Measurements from ENCODE around the gene PRC1. TPM values are rescaled to one million over a fixed set of nuclear protein-coding genes. Genes with fewer than 3 reads are reported as not detected.

The PRC1 gene
- polyA plus RNA-seq, 1 donor from 2014 or later = 18.2 TPM

DNA sequence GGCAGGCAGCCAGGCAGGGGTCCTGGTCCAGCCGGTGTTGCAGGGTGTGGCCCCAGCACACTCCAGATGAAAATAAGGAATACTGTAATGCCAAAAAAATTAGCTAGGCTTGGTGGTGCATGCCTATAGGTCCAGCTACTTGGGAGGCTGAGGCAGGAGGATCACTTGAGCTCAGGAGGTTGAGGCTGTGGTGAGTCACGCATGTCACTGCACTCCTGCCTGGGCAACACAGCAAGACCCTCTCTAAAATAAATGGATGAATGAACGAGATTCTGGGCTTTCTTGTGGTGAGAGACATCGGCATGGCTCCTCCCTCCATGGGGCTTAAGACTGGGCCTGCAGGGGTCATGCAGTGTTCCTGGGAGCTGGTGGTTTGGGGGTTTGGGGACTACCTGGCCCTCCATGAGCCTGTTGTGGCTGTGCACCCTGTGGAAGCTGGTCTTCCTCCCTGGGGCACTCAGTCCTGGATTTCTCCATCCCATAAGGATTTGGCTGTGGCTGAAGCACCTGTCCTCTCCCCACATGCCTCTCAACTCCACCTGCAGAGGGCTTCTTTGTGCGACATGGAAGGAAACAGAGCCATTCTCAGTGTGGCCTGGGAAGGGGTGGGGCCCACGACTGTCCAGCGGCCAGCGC is 47.3 kb downstream of the PRC1 start:
- Histone ChIP-seq H3K4me3 (ENCODE audit: low read length) (no peak overlapping the region), H4K20me1 (ENCODE audit: insufficient read depth) (no peaks in the 10 kb centered on the region), H3K4me2 (ENCODE audit: low read length) (no peak overlapping the region), H3K9me2 (ENCODE audit: insufficient read depth, low read length) (no peaks in the 10 kb centered on the region), H3K36me3 (ENCODE audit: insufficient read depth, low read length) (peaks cover 7% of the 10 kb centered on the region), H3F3A (ENCODE audit: insufficient read depth, low read length, poor library complexity, severe bottlenecking) (no peaks in the 10 kb centered on the region), H3K9me3 (ENCODE audit: low read length) (no peaks in the 10 kb centered on the region), H2AFZ (ENCODE audit: low read depth, low read length) (no peak overlapping the region), H3K27me3 (ENCODE audit: insufficient read depth, low read depth, low read length) (no peaks in the 10 kb centered on the region), H3K27ac (ENCODE audit: low read length) (no peak overlapping the region), H3K79me2 (replicated peaks; ENCODE audit: insufficient read depth, low read length) (no peaks in the 10 kb centered on the region), H3K9ac (ENCODE audit: low read length) (no peak overlapping the region)
- TF ChIP-seq EZH2 (IDR thresholded peaks at IDR 0.05; ENCODE audit: borderline replicate concordance, insufficient read depth, low read length, poor library complexity, severe bottlenecking) = no peak
- no peak for TF ChIP-seq EP300 (conservative IDR thresholded peaks at IDR 0.05; ENCODE audit: poor library complexity, severe bottlenecking)
- no peak for TF ChIP-seq MXI1 (conservative IDR thresholded peaks at IDR 0.05; ENCODE audit: poor library complexity, severe bottlenecking)
- TF ChIP-seq REST (IDR thresholded peaks at IDR 0.05; ENCODE audit: borderline replicate concordance) = no peak
- TF ChIP-seq, protein P1, sequence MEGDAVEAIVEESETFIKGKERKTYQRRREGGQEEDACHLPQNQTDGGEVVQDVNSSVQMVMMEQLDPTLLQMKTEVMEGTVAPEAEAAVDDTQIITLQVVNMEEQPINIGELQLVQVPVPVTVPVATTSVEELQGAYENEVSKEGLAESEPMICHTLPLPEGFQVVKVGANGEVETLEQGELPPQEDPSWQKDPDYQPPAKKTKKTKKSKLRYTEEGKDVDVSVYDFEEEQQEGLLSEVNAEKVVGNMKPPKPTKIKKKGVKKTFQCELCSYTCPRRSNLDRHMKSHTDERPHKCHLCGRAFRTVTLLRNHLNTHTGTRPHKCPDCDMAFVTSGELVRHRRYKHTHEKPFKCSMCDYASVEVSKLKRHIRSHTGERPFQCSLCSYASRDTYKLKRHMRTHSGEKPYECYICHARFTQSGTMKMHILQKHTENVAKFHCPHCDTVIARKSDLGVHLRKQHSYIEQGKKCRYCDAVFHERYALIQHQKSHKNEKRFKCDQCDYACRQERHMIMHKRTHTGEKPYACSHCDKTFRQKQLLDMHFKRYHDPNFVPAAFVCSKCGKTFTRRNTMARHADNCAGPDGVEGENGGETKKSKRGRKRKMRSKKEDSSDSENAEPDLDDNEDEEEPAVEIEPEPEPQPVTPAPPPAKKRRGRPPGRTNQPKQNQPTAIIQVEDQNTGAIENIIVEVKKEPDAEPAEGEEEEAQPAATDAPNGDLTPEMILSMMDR (IDR thresholded peaks at IDR 0.05; ENCODE audit: poor library complexity, severe bottlenecking) = no peak
- TF ChIP-seq SMC3 (conservative IDR thresholded peaks at IDR 0.05; ENCODE audit: poor library complexity) = no peak
- TF ChIP-seq RAD21 (conservative IDR thresholded peaks at IDR 0.05) = no peak

GRCh38 chr15:90946538-90946937 is 47.8 kb downstream of the PRC1 start:
- H3K36me3 ChIP-seq (ENCODE audit: insufficient read depth, low read length) = peaks cover 8% of the 10 kb centered on the region
- H3K27ac ChIP-seq (ENCODE audit: low read length) = no peak overlapping the region
- no peaks in the 10 kb centered on the region for H3K79me2 ChIP-seq (replicated peaks; ENCODE audit: insufficient read depth, low read length)
- no peak overlapping the region for H3K9ac ChIP-seq (ENCODE audit: low read length)
- H3K4me3 ChIP-seq (ENCODE audit: low read length) = no peak overlapping the region
- no peak overlapping the region for H2AFZ ChIP-seq (ENCODE audit: low read depth, low read length)
- H3F3A ChIP-seq (ENCODE audit: insufficient read depth, low read length, poor library complexity, severe bottlenecking) = no peaks in the 10 kb centered on the region
- no peaks in the 10 kb centered on the region for H3K9me2 ChIP-seq (ENCODE audit: insufficient read depth, low read length)
- H4K20me1 ChIP-seq (ENCODE audit: insufficient read depth) = no peaks in the 10 kb centered on the region
- no peaks in the 10 kb centered on the region for H3K9me3 ChIP-seq (ENCODE audit: low read length)
- no peak overlapping the region for H3K4me2 ChIP-seq (ENCODE audit: low read length)
- H3K27me3 ChIP-seq (ENCODE audit: insufficient read depth, low read depth, low read length) = no peaks in the 10 kb centered on the region
- no peak for TF ChIP-seq TAF1 (IDR thresholded peaks at IDR 0.05; ENCODE audit: low read depth)
- TF ChIP-seq, protein P1 (IDR thresholded peaks at IDR 0.05; ENCODE audit: poor library complexity, severe bottlenecking) = no peak
- TF ChIP-seq RAD21 (conservative IDR thresholded peaks at IDR 0.05) = no peak

Data from neural cell (in vitro differentiated cells).